Neural cell (in vitro differentiated cells): ENCODE results near the gene ABCA4.

ENCODE experiments used
- EZH2 ChIP-seq: fragments of 200-600, 300-800 bp; shearing (Covaris generic), sonication (generic); IDR thresholded peaks from 2 replicates; pipeline ENCODE4 v1.6.1; 2014; ENCODE audit warnings: antibody characterized with exemption, low read length, borderline replicate concordance, mild to moderate bottlenecking; ENCODE audit not compliant: insufficient read depth, poor library complexity, severe bottlenecking
- MXI1 ChIP-seq: fragments of 450-650 bp; conservative IDR thresholded peaks from 2 replicates; pipeline ENCODE4 v1.6.1; 2014; ENCODE audit warnings: antibody characterized with exemption, mild to moderate bottlenecking; ENCODE audit not compliant: poor library complexity, severe bottlenecking
- POLR2AphosphoS5 ChIP-seq: IDR thresholded peaks from 2 replicates; pipeline ENCODE4 v1.6.1; 2012
- SMC3 ChIP-seq: fragments of 450-650 bp; conservative IDR thresholded peaks from 2 replicates; pipeline ENCODE4 v1.6.1; 2014; ENCODE audit warnings: antibody characterized with exemption, mild to moderate bottlenecking, moderate library complexity; ENCODE audit not compliant: poor library complexity
- TF ChIP-seq, protein P1 (sequence below): fragments of 450-650 bp; IDR thresholded peaks from 2 replicates; pipeline ENCODE4 v1.5.1; 2014; ENCODE audit warnings: antibody characterized with exemption, mild to moderate bottlenecking, moderate library complexity; ENCODE audit not compliant: poor library complexity, severe bottlenecking

DNA sequence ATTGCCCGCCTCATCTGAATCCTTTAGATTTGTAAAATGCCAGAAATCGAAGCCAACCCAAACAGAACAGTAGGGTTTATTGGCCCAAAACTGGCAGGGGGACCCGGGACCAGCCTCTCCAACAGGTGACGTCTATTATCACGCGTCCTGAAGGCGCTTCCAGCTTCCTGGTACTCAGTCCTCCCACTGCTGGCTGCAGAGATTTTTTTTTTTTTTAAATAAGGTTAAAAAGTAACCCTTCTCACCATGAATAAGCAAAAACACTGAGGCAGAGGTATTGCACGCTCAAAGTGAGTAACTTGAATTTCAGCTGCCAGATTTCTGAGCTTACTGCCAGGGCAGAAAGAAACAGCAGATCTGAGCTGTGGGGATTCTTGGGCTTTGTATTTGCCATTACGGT lies 157.4 kb downstream of the ABCA4 start:
- TF ChIP-seq, protein P1, sequence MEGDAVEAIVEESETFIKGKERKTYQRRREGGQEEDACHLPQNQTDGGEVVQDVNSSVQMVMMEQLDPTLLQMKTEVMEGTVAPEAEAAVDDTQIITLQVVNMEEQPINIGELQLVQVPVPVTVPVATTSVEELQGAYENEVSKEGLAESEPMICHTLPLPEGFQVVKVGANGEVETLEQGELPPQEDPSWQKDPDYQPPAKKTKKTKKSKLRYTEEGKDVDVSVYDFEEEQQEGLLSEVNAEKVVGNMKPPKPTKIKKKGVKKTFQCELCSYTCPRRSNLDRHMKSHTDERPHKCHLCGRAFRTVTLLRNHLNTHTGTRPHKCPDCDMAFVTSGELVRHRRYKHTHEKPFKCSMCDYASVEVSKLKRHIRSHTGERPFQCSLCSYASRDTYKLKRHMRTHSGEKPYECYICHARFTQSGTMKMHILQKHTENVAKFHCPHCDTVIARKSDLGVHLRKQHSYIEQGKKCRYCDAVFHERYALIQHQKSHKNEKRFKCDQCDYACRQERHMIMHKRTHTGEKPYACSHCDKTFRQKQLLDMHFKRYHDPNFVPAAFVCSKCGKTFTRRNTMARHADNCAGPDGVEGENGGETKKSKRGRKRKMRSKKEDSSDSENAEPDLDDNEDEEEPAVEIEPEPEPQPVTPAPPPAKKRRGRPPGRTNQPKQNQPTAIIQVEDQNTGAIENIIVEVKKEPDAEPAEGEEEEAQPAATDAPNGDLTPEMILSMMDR, result no peak
- TF ChIP-seq SMC3, result no peak
- no peak for TF ChIP-seq POLR2AphosphoS5
- no peak for TF ChIP-seq EZH2
- TF ChIP-seq MXI1, result no peak
